ENCODE data around the gene HTR1B.

HTR1B gene

GRCh38 chr6:77463308-77463860, at the start of gene HTR1B:
Gene HTR1B (minus strand): TSS chr6:77463491. CDS start chr6:77463403, 88 bp downstream.
- Histone ChIP-seq H3K9ac (ENCODE audit: low read depth, low read length) (no peak within 1 kb of the TSS), H3K4me3 (ENCODE audit: low read depth, low read length) (peak within 1 kb of the TSS; percentile 92), H3K27me3 (ENCODE audit: control insufficient read depth, insufficient read depth, low read length) (peaks cover 61% of the 10 kb centered on the region), H3K9me3 (ENCODE audit: control insufficient read depth, insufficient read depth, low read length) (no peaks in the 10 kb centered on the region), H3K36me3 (ENCODE audit: control insufficient read depth, insufficient read depth, low read length) (no peaks in the 10 kb centered on the region), H3K4me1 (ENCODE audit: control insufficient read depth, insufficient read depth, low read length) (peaks cover 3% of the 10 kb centered on the region)

- H3K4me3 ChIP-seq (ENCODE audit: low read depth, low read length): no peak overlapping the region
- no peaks in the 10 kb centered on the region for H3K27me3 ChIP-seq (ENCODE audit: control insufficient read depth, insufficient read depth, low read length)
- H3K4me1 ChIP-seq (ENCODE audit: control insufficient read depth, insufficient read depth, low read length): no peaks in the 10 kb centered on the region
- H3K9ac ChIP-seq (ENCODE audit: low read depth, low read length): no peak overlapping the region
- no peaks in the 10 kb centered on the region for H3K36me3 ChIP-seq (ENCODE audit: control insufficient read depth, insufficient read depth, low read length)
- H3K9me3 ChIP-seq (ENCODE audit: control insufficient read depth, insufficient read depth, low read length): peaks cover 6% of the 10 kb centered on the region
Measured at GRCh38 chr6:77512554-77512953, 49.3 kb upstream of the HTR1B start.

- no peaks in the 10 kb centered on the region for H3K27me3 ChIP-seq (ENCODE audit: control insufficient read depth, insufficient read depth, low read length)
- H3K9ac ChIP-seq (ENCODE audit: low read depth, low read length): no peak overlapping the region
- no peaks in the 10 kb centered on the region for H3K4me1 ChIP-seq (ENCODE audit: control insufficient read depth, insufficient read depth, low read length)
- no peaks in the 10 kb centered on the region for H3K36me3 ChIP-seq (ENCODE audit: control insufficient read depth, insufficient read depth, low read length)
- H3K4me3 ChIP-seq (ENCODE audit: low read depth, low read length): no peak overlapping the region
- peaks cover 6% of the 10 kb centered on the region for H3K9me3 ChIP-seq (ENCODE audit: control insufficient read depth, insufficient read depth, low read length)
Measured at GRCh38 chr6:77511860-77512259, 48.6 kb upstream of the HTR1B start.

- no peak overlapping the region for H3K9ac ChIP-seq (ENCODE audit: low read depth, low read length)
- H3K4me3 ChIP-seq (ENCODE audit: low read depth, low read length): no peak overlapping the region
- no peaks in the 10 kb centered on the region for H3K27me3 ChIP-seq (ENCODE audit: control insufficient read depth, insufficient read depth, low read length)
- H3K36me3 ChIP-seq (ENCODE audit: control insufficient read depth, insufficient read depth, low read length): no peaks in the 10 kb centered on the region
- no peaks in the 10 kb centered on the region for H3K9me3 ChIP-seq (ENCODE audit: control insufficient read depth, insufficient read depth, low read length)
- no peaks in the 10 kb centered on the region for H3K4me1 ChIP-seq (ENCODE audit: control insufficient read depth, insufficient read depth, low read length)
Measured at GRCh38 chr6:77502981-77503380, 39.7 kb upstream of the HTR1B start.

- no peak overlapping the region for H3K9ac ChIP-seq (ENCODE audit: low read depth, low read length)
- H3K36me3 ChIP-seq (ENCODE audit: control insufficient read depth, insufficient read depth, low read length): no peaks in the 10 kb centered on the region
- peaks cover 3% of the 10 kb centered on the region for H3K4me1 ChIP-seq (ENCODE audit: control insufficient read depth, insufficient read depth, low read length)
- no peaks in the 10 kb centered on the region for H3K9me3 ChIP-seq (ENCODE audit: control insufficient read depth, insufficient read depth, low read length)
- H3K4me3 ChIP-seq (ENCODE audit: low read depth, low read length): no peak overlapping the region
- no peaks in the 10 kb centered on the region for H3K27me3 ChIP-seq (ENCODE audit: control insufficient read depth, insufficient read depth, low read length)
Measured at GRCh38 chr6:77492530-77492929, 29.2 kb upstream of the HTR1B start.

GRCh38 chr6:77487808-77488425, 24.6 kb upstream of the HTR1B start:
- Histone ChIP-seq H3K27me3 (ENCODE audit: control insufficient read depth, insufficient read depth, low read length) (no peaks in the 10 kb centered on the region), H3K9ac (ENCODE audit: low read depth, low read length) (no peak overlapping the region), H3K9me3 (ENCODE audit: control insufficient read depth, insufficient read depth, low read length) (no peaks in the 10 kb centered on the region), H3K36me3 (ENCODE audit: control insufficient read depth, insufficient read depth, low read length) (no peaks in the 10 kb centered on the region), H3K4me1 (ENCODE audit: control insufficient read depth, insufficient read depth, low read length) (no peaks in the 10 kb centered on the region), H3K4me3 (ENCODE audit: low read depth, low read length) (no peak overlapping the region)

- H3K4me3 ChIP-seq (ENCODE audit: low read depth, low read length): no peak overlapping the region
- H3K27me3 ChIP-seq (ENCODE audit: control insufficient read depth, insufficient read depth, low read length): no peaks in the 10 kb centered on the region
- H3K9me3 ChIP-seq (ENCODE audit: control insufficient read depth, insufficient read depth, low read length): no peaks in the 10 kb centered on the region
- no peak overlapping the region for H3K9ac ChIP-seq (ENCODE audit: low read depth, low read length)
- H3K36me3 ChIP-seq (ENCODE audit: control insufficient read depth, insufficient read depth, low read length): no peaks in the 10 kb centered on the region
- H3K4me1 ChIP-seq (ENCODE audit: control insufficient read depth, insufficient read depth, low read length): no peaks in the 10 kb centered on the region
Measured at GRCh38 chr6:77482981-77483380, 19.7 kb upstream of the HTR1B start.

GRCh38 chr6:77474973-77475372, 11.7 kb upstream of the HTR1B start:
- Histone ChIP-seq H3K27me3 (ENCODE audit: control insufficient read depth, insufficient read depth, low read length) (no peaks in the 10 kb centered on the region), H3K36me3 (ENCODE audit: control insufficient read depth, insufficient read depth, low read length) (no peaks in the 10 kb centered on the region), H3K4me1 (ENCODE audit: control insufficient read depth, insufficient read depth, low read length) (no peaks in the 10 kb centered on the region), H3K9ac (ENCODE audit: low read depth, low read length) (no peak overlapping the region), H3K4me3 (ENCODE audit: low read depth, low read length) (no peak overlapping the region), H3K9me3 (ENCODE audit: control insufficient read depth, insufficient read depth, low read length) (no peaks in the 10 kb centered on the region)

GRCh38 chr6:77474286-77474956, 11.1 kb upstream of the HTR1B start:
- no peaks in the 10 kb centered on the region for H3K4me1 ChIP-seq (ENCODE audit: control insufficient read depth, insufficient read depth, low read length)
- H3K27me3 ChIP-seq (ENCODE audit: control insufficient read depth, insufficient read depth, low read length): no peaks in the 10 kb centered on the region
- H3K9ac ChIP-seq (ENCODE audit: low read depth, low read length): no peak overlapping the region
- no peaks in the 10 kb centered on the region for H3K9me3 ChIP-seq (ENCODE audit: control insufficient read depth, insufficient read depth, low read length)
- no peaks in the 10 kb centered on the region for H3K36me3 ChIP-seq (ENCODE audit: control insufficient read depth, insufficient read depth, low read length)
- H3K4me3 ChIP-seq (ENCODE audit: low read depth, low read length): no peak overlapping the region

- H3K36me3 ChIP-seq (ENCODE audit: control insufficient read depth, insufficient read depth, low read length): no peaks in the 10 kb centered on the region
- no peaks in the 10 kb centered on the region for H3K4me1 ChIP-seq (ENCODE audit: control insufficient read depth, insufficient read depth, low read length)
- H3K27me3 ChIP-seq (ENCODE audit: control insufficient read depth, insufficient read depth, low read length): peaks cover 27% of the 10 kb centered on the region
- H3K4me3 ChIP-seq (ENCODE audit: low read depth, low read length): no peak overlapping the region
- H3K9me3 ChIP-seq (ENCODE audit: control insufficient read depth, insufficient read depth, low read length): no peaks in the 10 kb centered on the region
- no peak overlapping the region for H3K9ac ChIP-seq (ENCODE audit: low read depth, low read length)
Measured at GRCh38 chr6:77470983-77471382, 7.7 kb upstream of the HTR1B start.

- H3K9ac ChIP-seq (ENCODE audit: low read depth, low read length): no peak overlapping the region
- H3K9me3 ChIP-seq (ENCODE audit: control insufficient read depth, insufficient read depth, low read length): no peaks in the 10 kb centered on the region
- H3K27me3 ChIP-seq (ENCODE audit: control insufficient read depth, insufficient read depth, low read length): peaks cover 43% of the 10 kb centered on the region
- no peak overlapping the region for H3K4me3 ChIP-seq (ENCODE audit: low read depth, low read length)
- H3K36me3 ChIP-seq (ENCODE audit: control insufficient read depth, insufficient read depth, low read length): no peaks in the 10 kb centered on the region
- H3K4me1 ChIP-seq (ENCODE audit: control insufficient read depth, insufficient read depth, low read length): peaks cover 3% of the 10 kb centered on the region
Measured at GRCh38 chr6:77468939-77469338, 5.6 kb upstream of the HTR1B start.
